GM19397 (cell line): ENCODE data around the gene LZTS2.

Source experiments
- ATAC-seq: cut with Tn5 transposase; IDR thresholded peaks from one replicate; pipeline ENCODE4 v1.9.1; 2021; ENCODE audit warnings: mild to moderate bottlenecking, moderate library complexity; ENCODE audit not compliant: unreplicated experiment

The LZTS2 gene

GRCh38 chr10:101013365-101013825 is 13.8 kb downstream of the LZTS2 start:
- ATAC-seq = no peak

GRCh38 chr10:101014230-101014884 is 14.7 kb downstream of the LZTS2 start:
- no peak for ATAC-seq

GRCh38 chr10:101014966-101015581 is 15.5 kb downstream of the LZTS2 start:
- no peak for ATAC-seq

GRCh38 chr10:101015582-101015973 is 16.0 kb downstream of the LZTS2 start:
- ATAC-seq = no peak

GRCh38 chr10:101016814-101017213 is 17.2 kb downstream of the LZTS2 start:
- ATAC-seq = no peak

- no peak for ATAC-seq
Observed at GRCh38 chr10:101018118-101018599, 18.6 kb downstream of the LZTS2 start.

GRCh38 chr10:101018600-101019439 is 19.2 kb downstream of the LZTS2 start:
- no peak for ATAC-seq

- no peak for ATAC-seq
Observed at GRCh38 chr10:101019440-101019703, 19.8 kb downstream of the LZTS2 start.

GRCh38 chr10:101020427-101021075 is 20.9 kb downstream of the LZTS2 start:
- ATAC-seq = no peak

GRCh38 chr10:101021239-101021638 is 21.6 kb downstream of the LZTS2 start:
- no peak for ATAC-seq

- no peak for ATAC-seq
Observed at GRCh38 chr10:101021692-101022251, 22.2 kb downstream of the LZTS2 start.

GRCh38 chr10:101022967-101023705 is 23.5 kb downstream of the LZTS2 start:
- ATAC-seq = no peak

GRCh38 chr10:101027106-101027720 is 27.6 kb downstream of the LZTS2 start:
- ATAC-seq = no peak

- no peak for ATAC-seq
Observed at GRCh38 chr10:101028446-101029337, 29.1 kb downstream of the LZTS2 start.

- no peak for ATAC-seq
Observed at GRCh38 chr10:101029520-101030295, 30.1 kb downstream of the LZTS2 start.

- no peak for ATAC-seq
Observed at GRCh38 chr10:101030496-101031127, 31.0 kb downstream of the LZTS2 start.

- ATAC-seq = peak; percentile 91
Observed at GRCh38 chr10:101031128-101031795, 31.7 kb downstream of the LZTS2 start, which contains the start of the genes PDZD7 and SFXN3. Gene PDZD7, minus strand, starts transcription at chr10:101031129. Its CDS starts 910 bp downstream, at chr10:101030219. Gene SFXN3, plus strand, starts transcription at chr10:101031234. Its CDS starts 3,461 bp downstream, at chr10:101034695.
